HG03097 (cell line): ENCODE results near the gene TRMT6.

Source experiments
- ATAC-seq: cut with Tn5 transposase; IDR thresholded peaks from one replicate; pipeline ENCODE4 v1.9.1; 2021; ENCODE audit not compliant: unreplicated experiment, low FRiP score

TRMT6 gene

GRCh38 chr20:5967469-5967868 lies 17.1 kb upstream of the TRMT6 start:
- no peak for ATAC-seq

- ATAC-seq: no peak
Observed at GRCh38 chr20:5949943-5950270, 426 bp downstream of the TRMT6 start.

GRCh38 chr20:5947276-5947675 lies 3.1 kb downstream of the TRMT6 start:
- no peak for ATAC-seq

- ATAC-seq: no peak
Observed at GRCh38 chr20:5945963-5946362, 4.4 kb downstream of the TRMT6 start.

GRCh38 chr20:5938456-5939029 lies 11.8 kb downstream of the TRMT6 start:
- ATAC-seq: no peak

GRCh38 chr20:5936238-5936637 lies 14.1 kb downstream of the TRMT6 start:
- no peak for ATAC-seq

GRCh38 chr20:5935384-5935783 lies 14.9 kb downstream of the TRMT6 start:
- no peak for ATAC-seq

GRCh38 chr20:5933802-5934436 lies 16.4 kb downstream of the TRMT6 start:
- no peak for ATAC-seq

GRCh38 chr20:5932796-5933195 lies 17.5 kb downstream of the TRMT6 start:
- ATAC-seq: no peak

- no peak for ATAC-seq
Observed at GRCh38 chr20:5931411-5931810, 18.9 kb downstream of the TRMT6 start.

- no peak for ATAC-seq
Observed at GRCh38 chr20:5928836-5929715, 21.3 kb downstream of the TRMT6 start.

GRCh38 chr20:5927749-5928462 lies 22.4 kb downstream of the TRMT6 start:
- ATAC-seq: no peak

GRCh38 chr20:5925551-5925950 lies 24.8 kb downstream of the TRMT6 start:
- ATAC-seq: no peak

GRCh38 chr20:5923493-5923892 lies 26.8 kb downstream of the TRMT6 start:
- no peak for ATAC-seq

- no peak for ATAC-seq
Observed at GRCh38 chr20:5920581-5920980, 29.8 kb downstream of the TRMT6 start.

GRCh38 chr20:5919626-5920544 lies 30.4 kb downstream of the TRMT6 start:
- ATAC-seq: no peak

- ATAC-seq: no peak
Observed at GRCh38 chr20:5918856-5919625, 31.3 kb downstream of the TRMT6 start.

GRCh38 chr20:5914859-5915258 lies 35.5 kb downstream of the TRMT6 start:
- ATAC-seq: no peak

GRCh38 chr20:5913166-5913565 lies 37.2 kb downstream of the TRMT6 start:
- no peak for ATAC-seq
